Activated naive CD4-positive, alpha-beta T cell treated with anti-CD3 and anti-CD28 coated beads, Interleukin-2, amount 50 U/mL, for 16 hours (primary cell): ENCODE results near the gene RTN4RL2.

Source experiments
- DNase-seq: peaks from one replicate; pipeline ENCODE4 v3.0.0-alpha.2; 2020

Gene RTN4RL2

GRCh38 chr11:57460022-57460757 is at the start of gene RTN4RL2:
RTN4RL2 (plus strand) TSS chr11:57460528; CDS start chr11:57460866, 338 bp downstream.
- peak; percentile 49 for DNase-seq

- DNase-seq: no peak
These were observed 46.6 kb upstream of the RTN4RL2 start for GRCh38 chr11:57413681-57414080.

GRCh38 chr11:57414612-57415212 is 45.6 kb upstream of the RTN4RL2 start:
- no peak for DNase-seq

- DNase-seq: no peak
These were observed 43.9 kb upstream of the RTN4RL2 start for GRCh38 chr11:57416436-57416835.

- no peak for DNase-seq
These were observed 43.3 kb upstream of the RTN4RL2 start for GRCh38 chr11:57417056-57417455.

- no peak for DNase-seq
These were observed 42.2 kb upstream of the RTN4RL2 start for GRCh38 chr11:57418131-57418530.

GRCh38 chr11:57419146-57419545 is 41.2 kb upstream of the RTN4RL2 start:
- DNase-seq: no peak

- DNase-seq: no peak
These were observed 39.3 kb upstream of the RTN4RL2 start for GRCh38 chr11:57421066-57421465.

- DNase-seq: no peak
These were observed 38.5 kb upstream of the RTN4RL2 start for GRCh38 chr11:57421805-57422204.

GRCh38 chr11:57422669-57423068 is 37.7 kb upstream of the RTN4RL2 start:
- no peak for DNase-seq

GRCh38 chr11:57424137-57424791 is 36.1 kb upstream of the RTN4RL2 start:
- no peak for DNase-seq

- peak; percentile 88 for DNase-seq
These were observed 35.4 kb upstream of the RTN4RL2 start for GRCh38 chr11:57424792-57425564.

- peak; percentile 21 for DNase-seq
These were observed 34.5 kb upstream of the RTN4RL2 start for GRCh38 chr11:57425565-57426438.

- peak; percentile 25 for DNase-seq
These were observed 33.8 kb upstream of the RTN4RL2 start for GRCh38 chr11:57426439-57426928.

- peak; percentile 86 for DNase-seq
These were observed 33.2 kb upstream of the RTN4RL2 start, which contains the start of gene SLC43A3 for GRCh38 chr11:57426929-57427726. SLC43A3 (minus strand) TSS chr11:57427121; CDS start chr11:57426172, 949 bp downstream.

- DNase-seq: no peak
These were observed 32.6 kb upstream of the RTN4RL2 start for GRCh38 chr11:57427727-57428082.

- DNase-seq: no peak
These were observed 31.7 kb upstream of the RTN4RL2 start for GRCh38 chr11:57428643-57429042.

GRCh38 chr11:57429946-57430345 is 30.4 kb upstream of the RTN4RL2 start:
- no peak for DNase-seq

- DNase-seq: no peak
These were observed 29.4 kb upstream of the RTN4RL2 start for GRCh38 chr11:57430952-57431351.

GRCh38 chr11:57432149-57432561 is 28.2 kb upstream of the RTN4RL2 start:
- no peak for DNase-seq

- no peak for DNase-seq
These were observed 27.6 kb upstream of the RTN4RL2 start for GRCh38 chr11:57432714-57433163.
